ENCODE data around the gene PLAC9.
A peak's percentile ranks its signal among the peaks of the same experiment; 100 is the strongest.
"Not testable (repeated sequence)": the region's sequence is repeated elsewhere in the genome, so short reads cannot be mapped to it uniquely, and the experiment has no call there.

Gene PLAC9

DNA sequence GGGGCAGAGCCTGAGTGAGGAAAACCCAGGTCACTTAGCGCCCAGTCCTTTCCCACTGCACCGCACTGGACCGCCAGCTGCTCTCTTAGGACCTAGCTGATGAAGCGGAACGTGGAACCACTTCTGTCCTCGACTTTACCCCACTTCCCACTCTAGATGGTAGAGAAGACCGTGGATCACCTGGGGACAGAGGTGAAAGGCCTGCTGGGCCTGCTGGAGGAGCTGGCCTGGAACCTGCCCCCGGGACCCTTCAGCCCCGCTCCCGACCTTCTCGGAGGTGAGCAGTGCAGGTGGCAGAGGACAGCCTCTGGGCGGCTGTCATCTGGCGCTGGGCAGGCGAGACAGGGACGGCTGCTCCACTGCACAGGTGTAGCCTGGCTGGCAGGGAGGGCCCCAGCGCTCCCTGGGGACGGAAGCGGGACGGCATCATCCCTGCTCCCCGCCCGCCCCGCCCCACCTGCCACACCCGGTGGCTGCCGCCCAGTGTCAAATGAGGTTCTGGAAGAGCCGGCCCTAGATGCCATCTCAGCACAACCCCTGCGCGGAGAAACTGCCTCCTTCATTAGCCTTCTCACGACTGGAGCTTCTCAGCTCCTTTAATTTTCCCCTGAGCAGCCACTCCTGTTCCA is 11.7 kb downstream of the PLAC9 start:
- Histone ChIP-seq H3K27me3 (ENCODE audit: insufficient read depth, poor library complexity, severe bottlenecking) (no peaks in the 10 kb centered on the region), H3K27ac (replicated peaks) (no peak overlapping the region; the same call in 1 of the 2 replicates), H3K4me3 (replicated peaks; ENCODE audit: insufficient read depth, low read length) (0 out of 2 replicates have a peak overlapping the region, but pooled peaks have one; percentile 8)
- DNase-seq (ENCODE audit: low read depth in 1 of 2, low spot score in 1 of 2), result peak in 1 of 2 experiments; percentile 9
- TF ChIP-seq GABPA (IDR thresholded peaks at IDR 0.05; ENCODE audit: low read depth), result no peak
- TF ChIP-seq, protein P1, sequence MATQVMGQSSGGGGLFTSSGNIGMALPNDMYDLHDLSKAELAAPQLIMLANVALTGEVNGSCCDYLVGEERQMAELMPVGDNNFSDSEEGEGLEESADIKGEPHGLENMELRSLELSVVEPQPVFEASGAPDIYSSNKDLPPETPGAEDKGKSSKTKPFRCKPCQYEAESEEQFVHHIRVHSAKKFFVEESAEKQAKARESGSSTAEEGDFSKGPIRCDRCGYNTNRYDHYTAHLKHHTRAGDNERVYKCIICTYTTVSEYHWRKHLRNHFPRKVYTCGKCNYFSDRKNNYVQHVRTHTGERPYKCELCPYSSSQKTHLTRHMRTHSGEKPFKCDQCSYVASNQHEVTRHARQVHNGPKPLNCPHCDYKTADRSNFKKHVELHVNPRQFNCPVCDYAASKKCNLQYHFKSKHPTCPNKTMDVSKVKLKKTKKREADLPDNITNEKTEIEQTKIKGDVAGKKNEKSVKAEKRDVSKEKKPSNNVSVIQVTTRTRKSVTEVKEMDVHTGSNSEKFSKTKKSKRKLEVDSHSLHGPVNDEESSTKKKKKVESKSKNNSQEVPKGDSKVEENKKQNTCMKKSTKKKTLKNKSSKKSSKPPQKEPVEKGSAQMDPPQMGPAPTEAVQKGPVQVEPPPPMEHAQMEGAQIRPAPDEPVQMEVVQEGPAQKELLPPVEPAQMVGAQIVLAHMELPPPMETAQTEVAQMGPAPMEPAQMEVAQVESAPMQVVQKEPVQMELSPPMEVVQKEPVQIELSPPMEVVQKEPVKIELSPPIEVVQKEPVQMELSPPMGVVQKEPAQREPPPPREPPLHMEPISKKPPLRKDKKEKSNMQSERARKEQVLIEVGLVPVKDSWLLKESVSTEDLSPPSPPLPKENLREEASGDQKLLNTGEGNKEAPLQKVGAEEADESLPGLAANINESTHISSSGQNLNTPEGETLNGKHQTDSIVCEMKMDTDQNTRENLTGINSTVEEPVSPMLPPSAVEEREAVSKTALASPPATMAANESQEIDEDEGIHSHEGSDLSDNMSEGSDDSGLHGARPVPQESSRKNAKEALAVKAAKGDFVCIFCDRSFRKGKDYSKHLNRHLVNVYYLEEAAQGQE (IDR thresholded peaks at IDR 0.05; ENCODE audit: insufficient replicate concordance, low read depth), result no peak
- no peak for TF ChIP-seq SPI1 (IDR thresholded peaks at IDR 0.05; ENCODE audit: borderline replicate concordance, low read depth)
- no peak; the same call in 1 of the 2 replicates for TF ChIP-seq POLR2AphosphoS5 (IDR thresholded peaks at IDR 0.05; ENCODE audit: low read depth)
- TF ChIP-seq, protein P2, sequence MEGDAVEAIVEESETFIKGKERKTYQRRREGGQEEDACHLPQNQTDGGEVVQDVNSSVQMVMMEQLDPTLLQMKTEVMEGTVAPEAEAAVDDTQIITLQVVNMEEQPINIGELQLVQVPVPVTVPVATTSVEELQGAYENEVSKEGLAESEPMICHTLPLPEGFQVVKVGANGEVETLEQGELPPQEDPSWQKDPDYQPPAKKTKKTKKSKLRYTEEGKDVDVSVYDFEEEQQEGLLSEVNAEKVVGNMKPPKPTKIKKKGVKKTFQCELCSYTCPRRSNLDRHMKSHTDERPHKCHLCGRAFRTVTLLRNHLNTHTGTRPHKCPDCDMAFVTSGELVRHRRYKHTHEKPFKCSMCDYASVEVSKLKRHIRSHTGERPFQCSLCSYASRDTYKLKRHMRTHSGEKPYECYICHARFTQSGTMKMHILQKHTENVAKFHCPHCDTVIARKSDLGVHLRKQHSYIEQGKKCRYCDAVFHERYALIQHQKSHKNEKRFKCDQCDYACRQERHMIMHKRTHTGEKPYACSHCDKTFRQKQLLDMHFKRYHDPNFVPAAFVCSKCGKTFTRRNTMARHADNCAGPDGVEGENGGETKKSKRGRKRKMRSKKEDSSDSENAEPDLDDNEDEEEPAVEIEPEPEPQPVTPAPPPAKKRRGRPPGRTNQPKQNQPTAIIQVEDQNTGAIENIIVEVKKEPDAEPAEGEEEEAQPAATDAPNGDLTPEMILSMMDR (IDR thresholded peaks at IDR 0.05; ENCODE audit: insufficient read depth, low read length), result no peak

DNA sequence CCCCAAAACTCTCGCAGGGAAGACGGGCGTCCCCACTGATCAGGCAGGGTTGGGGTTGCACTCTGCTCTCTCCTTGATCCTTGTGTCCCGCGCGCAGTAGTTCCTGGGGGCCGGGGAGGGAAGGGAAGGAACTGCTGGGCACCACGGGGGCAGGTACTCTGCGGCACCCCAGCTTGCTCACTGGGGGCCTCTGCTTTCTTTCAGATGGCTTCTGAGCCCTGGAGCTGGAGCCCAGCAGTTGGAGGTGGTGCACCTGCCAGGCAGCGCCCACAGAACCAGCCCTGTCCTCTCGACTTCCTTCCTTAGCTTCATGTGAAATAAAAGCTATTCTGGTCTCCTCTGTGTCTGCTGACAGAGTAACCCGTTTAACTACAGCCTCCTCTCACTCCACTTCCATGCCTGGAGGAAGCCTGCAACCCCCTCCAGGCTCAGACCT is 12.2 kb downstream of the PLAC9 start:
- no peak overlapping the region for H3K4me3 ChIP-seq (replicated peaks; ENCODE audit: insufficient read depth, low read length)
- peak in 1 of 2 experiments; percentile 49 for DNase-seq (ENCODE audit: low read depth in 1 of 2, low spot score in 1 of 2)
- peak; percentile 22; the same call in 1 of the 2 replicates for TF ChIP-seq SPI1 (IDR thresholded peaks at IDR 0.05; ENCODE audit: borderline replicate concordance, low read depth)
- no peak for TF ChIP-seq GABPA (IDR thresholded peaks at IDR 0.05; ENCODE audit: low read depth)
- TF ChIP-seq, protein P1 (IDR thresholded peaks at IDR 0.05; ENCODE audit: insufficient replicate concordance, low read depth), result no peak
- peak; percentile 63 for TF ChIP-seq POLR2AphosphoS5 (IDR thresholded peaks at IDR 0.05; ENCODE audit: low read depth)
- H3K27ac ChIP-seq (replicated peaks), result peak overlapping the region; percentile 22; the same call in 1 of the 2 replicates
- no peaks in the 10 kb centered on the region for H3K27me3 ChIP-seq (ENCODE audit: insufficient read depth, poor library complexity, severe bottlenecking)

DNA sequence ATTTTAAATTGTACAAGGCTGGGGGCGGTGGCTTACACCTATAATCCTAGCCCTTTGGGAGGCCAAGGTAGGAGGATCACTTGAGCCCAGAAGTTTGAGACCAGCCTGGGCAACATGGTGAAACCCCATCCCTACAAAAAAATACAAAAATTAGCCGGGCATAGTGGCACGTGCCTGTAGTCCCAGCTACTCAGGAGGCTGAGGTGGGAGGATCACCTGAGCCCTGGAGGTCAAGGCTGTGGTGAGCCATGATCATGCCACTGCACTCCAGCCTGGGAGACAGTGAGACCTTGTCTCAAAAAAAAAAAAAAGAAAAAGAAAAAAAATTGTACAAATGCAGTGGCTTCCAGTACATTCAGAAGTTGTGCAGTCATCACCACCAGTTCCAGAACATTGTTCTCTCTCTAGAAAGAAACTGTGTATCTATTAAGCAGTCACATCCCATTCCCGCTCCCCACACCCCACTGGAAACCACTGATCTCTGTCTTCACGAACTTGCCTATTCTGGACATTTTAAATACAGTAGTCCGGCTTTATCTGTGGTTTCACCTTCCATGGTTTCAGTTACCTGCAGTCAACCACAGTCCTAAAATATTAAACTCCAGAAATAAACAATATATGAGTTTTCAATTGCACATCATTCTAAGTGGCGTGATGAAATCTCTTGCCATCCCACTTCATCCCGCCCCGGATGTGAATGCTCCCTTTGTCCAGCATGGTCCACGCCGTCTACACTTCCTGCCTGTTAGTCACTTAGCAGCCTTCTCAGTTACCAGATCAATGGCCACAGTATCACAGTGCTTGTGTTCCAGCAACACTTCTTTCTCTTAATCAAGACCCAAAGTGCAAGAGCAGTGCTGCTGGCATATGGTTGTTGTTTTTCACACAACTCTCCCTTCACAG is 13.1 kb downstream of the PLAC9 start:
- peak in 1 of 2 experiments; percentile 12 for DNase-seq (ENCODE audit: low read depth in 1 of 2, low spot score in 1 of 2)
- peak; percentile 67; the same call in 1 of the 2 replicates for TF ChIP-seq POLR2AphosphoS5 (IDR thresholded peaks at IDR 0.05; ENCODE audit: low read depth)
- H3K27ac ChIP-seq (replicated peaks); H3K4me3 ChIP-seq (replicated peaks; ENCODE audit: insufficient read depth, low read length); H3K27me3 ChIP-seq (ENCODE audit: insufficient read depth, poor library complexity, severe bottlenecking): not testable (repeated sequence)

DNA sequence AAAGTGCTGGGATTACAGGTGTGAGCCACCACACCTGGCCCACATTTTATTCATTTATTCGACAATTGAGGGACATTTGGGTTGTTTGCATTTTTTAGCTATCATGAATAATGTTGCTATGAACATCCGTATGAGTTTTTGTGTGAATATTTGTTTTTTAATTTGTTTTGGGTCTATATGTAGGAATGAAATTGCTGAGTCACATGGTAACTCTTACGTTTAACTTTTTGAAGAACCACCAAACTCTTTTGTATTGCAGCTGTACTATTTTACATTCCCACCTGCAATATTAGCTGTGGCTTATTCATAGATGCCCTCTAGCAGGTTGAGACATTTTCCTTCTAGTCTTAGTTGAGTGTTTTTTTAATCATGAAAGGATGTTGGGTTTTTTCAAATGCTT is 14.4 kb downstream of the PLAC9 start:
- no peak overlapping the region for H3K27ac ChIP-seq (replicated peaks)
- no peak overlapping the region for H3K4me3 ChIP-seq (replicated peaks; ENCODE audit: insufficient read depth, low read length)
- no peak for DNase-seq (ENCODE audit: low read depth in 1 of 2, low spot score in 1 of 2)
- H3K27me3 ChIP-seq (ENCODE audit: insufficient read depth, poor library complexity, severe bottlenecking), result no peaks in the 10 kb centered on the region
- TF ChIP-seq SPI1 (IDR thresholded peaks at IDR 0.05; ENCODE audit: borderline replicate concordance, low read depth) (no peak), GABPA (IDR thresholded peaks at IDR 0.05; ENCODE audit: low read depth) (no peak), POLR2AphosphoS5 (IDR thresholded peaks at IDR 0.05; ENCODE audit: low read depth) (no peak)
- TF ChIP-seq, protein P2 (IDR thresholded peaks at IDR 0.05; ENCODE audit: insufficient read depth, low read length), result no peak
- TF ChIP-seq, protein P1 (IDR thresholded peaks at IDR 0.05; ENCODE audit: insufficient replicate concordance, low read depth), result no peak
